ENCODE measurements around the gene NEU2. TPM values are rescaled to one million over a fixed set of nuclear protein-coding genes. Genes with fewer than 3 reads are reported as not detected.

NEU2 gene
- total and polyA plus RNA-seq, 9 of the 15 experiments (the other 6 are each of a cell fraction or from before 2014, with no cell fraction given) = not detected

GRCh38 chr2:233010569-233011267 lies 21.8 kb upstream of the NEU2 start:
- no peak for ATAC-seq
- Histone ChIP-seq H2AFZ (ENCODE audit: low read depth, low read length) (no peak overlapping the region), H3K79me2 (ENCODE audit: control insufficient read depth, insufficient read depth, low read length) (no peaks in the 10 kb centered on the region), H3K9me3 (replicated peaks; ENCODE audit: control insufficient read depth, insufficient read depth, low read depth, low read length) (no peaks in the 10 kb centered on the region), H3K27ac (ENCODE audit: extremely low read depth, low read depth, low read length) (no peak overlapping the region), H3K27me3 (ENCODE audit: control insufficient read depth in 2 of 2, insufficient read depth in 2 of 2, low read length in 2 of 2) (peaks cover 0 to 16% of the 10 kb centered on the region in 2 experiments; a peak in 2 of 5 replicates), H3K4me1 (replicated peaks in 1 of 2; ENCODE audit: control insufficient read depth in 2 of 2, insufficient read depth in 2 of 2, low read length in 2 of 2) (no peaks in the 10 kb centered on the region), H3K9ac (ENCODE audit: insufficient read depth in 1 of 2, low read depth in 2 of 2, low read length in 2 of 2) (no peak overlapping the region), H3K4me2 (ENCODE audit: insufficient read depth, low read length) (no peak overlapping the region), H3K4me3 (no peak overlapping the region), H3K9me1 (ENCODE audit: control insufficient read depth, insufficient read depth, low read length) (no peaks in the 10 kb centered on the region), H3K36me3 (ENCODE audit: control insufficient read depth, insufficient read depth, low read length) (no peaks in the 10 kb centered on the region), H4K20me1 (replicated peaks; ENCODE audit: control insufficient read depth, insufficient read depth, low read length) (no peaks in the 10 kb centered on the region)
- BruUV-seq (replicated peaks) = no TSS peak
- ChIA-PET CTCF (ENCODE audit: low intra/inter-chr PET ratio) (no interaction called here), POLR2A (interaction anchor here (0.5 kb wide), 1 partner anchor 22 kb away, joined by 3 read pairs; the partner anchor contains the start of gene NEU2)
- TF ChIP-seq ZBTB34 (CRISPR knock-in tag; IDR thresholded peaks at IDR 0.05) (no peak), CEBPB (tag; IDR thresholded peaks at IDR 0.05) (no peak), ZNF253 (CRISPR knock-in tag; conservative IDR thresholded peaks at IDR 0.05) (no peak), ADNP (tag; IDR thresholded peaks at IDR 0.05) (no peak), HINFP (tag; conservative IDR thresholded peaks at IDR 0.05; ENCODE audit: low read depth) (no peak), SUPT5H (IDR thresholded peaks at IDR 0.05) (no peak)
- FAIRE-seq = no peak
- in situ Hi-C loops (cut with MboI) (no loop called here), intact Hi-C loops (cut with micrococcal nuclease) (no loop called here)
- 0% methylated on average over 8 of the region's 9 CpGs for WGBS (ENCODE audit: insufficient coverage, low coverage, missing lambda C conversion rate)
- no peak for DNase-seq (ENCODE audit: extremely low read depth in 1 of 4, low spot score in 3 of 4)
